OCI-LY7 (cell line): Measurements from ENCODE around the gene ST8SIA5.

Experiments used
- CTCF ChIP-seq: fragments of 200-600 bp; sonication (generic); conservative IDR thresholded peaks from 2 replicates; pipeline ENCODE4 v1.5.1; 2014; ENCODE audit warnings: mild to moderate bottlenecking, antibody characterized with exemption, low read length, moderate library complexity, mixed read lengths
- EZH2phosphoT487 ChIP-seq: fragments of 200-600 bp; sonication (generic); IDR thresholded peaks from 2 replicates; pipeline ENCODE4 v1.6.1; 2018; ENCODE audit warnings: low read depth, borderline replicate concordance, mild to moderate bottlenecking, mixed run types, antibody characterized with exemption, low read length, moderate library complexity, mixed read lengths

- TF ChIP-seq CTCF: no peak
- TF ChIP-seq EZH2phosphoT487: no peak
These were observed 84.5 kb downstream of the ST8SIA5 start for GRCh38 chr18:46672062-46672970.
